DOHH2 (cell line): Measurements from ENCODE around the gene CDC26.

Experiments
- CTCF ChIP-seq: fragments of 200-600 bp; sonication (generic); IDR thresholded peaks from one replicate; pipeline ENCODE4 v1.5.1; 2014; ENCODE audit warnings: antibody characterized with exemption, mild to moderate bottlenecking, low read depth, low read length; ENCODE audit not compliant: poor library complexity, severe bottlenecking
- EZH2phosphoT487 ChIP-seq: fragments of 200-600 bp; sonication (generic); IDR thresholded peaks from 2 replicates; pipeline ENCODE4 v1.6.1; 2017; ENCODE audit warnings: borderline replicate concordance, mild to moderate bottlenecking, antibody characterized with exemption, low read length, moderate library complexity, mixed read lengths

GRCh38 chr9:113267911-113268566 is 7.3 kb downstream of the CDC26 start:
- no peak for TF ChIP-seq CTCF
- TF ChIP-seq EZH2phosphoT487, result no peak
